ENCODE results near the gene M1AP. TPM values are rescaled to one million over a fixed set of nuclear protein-coding genes. Genes with fewer than 3 reads are reported as not detected.

M1AP gene
- total RNA-seq, 2 experiments from 2014 or later, result not detected

DNA sequence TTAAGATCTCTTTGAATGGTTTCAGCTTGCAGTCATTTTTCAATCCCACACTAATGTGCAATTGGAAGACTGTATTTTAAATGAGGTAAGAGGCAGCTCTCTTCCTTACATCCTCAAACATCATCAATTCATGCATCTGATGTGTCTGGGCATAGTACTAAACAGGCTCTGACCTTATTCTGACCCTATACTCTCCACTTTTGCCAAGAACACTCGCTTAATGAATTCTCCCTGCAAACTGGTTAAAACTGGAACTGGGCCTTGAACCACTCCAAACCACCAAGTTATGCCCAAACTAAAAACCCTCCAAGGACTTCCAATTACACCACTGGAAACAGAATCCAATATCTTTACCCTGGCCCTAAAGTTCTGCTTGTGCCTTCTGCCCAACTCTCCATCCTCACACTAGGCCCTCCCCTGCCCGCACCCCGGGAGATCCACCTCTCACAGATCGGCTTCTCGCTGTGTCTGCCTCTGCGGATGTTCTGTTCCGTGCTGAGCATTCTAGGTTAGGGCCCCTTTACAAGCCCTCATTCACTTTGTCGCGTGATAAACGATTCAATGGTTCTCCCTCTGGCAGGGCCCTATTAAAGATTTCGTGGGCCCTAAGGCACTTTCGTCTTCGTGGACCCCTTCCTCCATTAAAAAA, 1.2 kb downstream of the M1AP start:
- POLR2A ChIA-PET, result interaction anchor here (1.2 kb wide), 1 partner anchor 29 kb away, joined by 4 read pairs; no protein-coding TSS in a partner anchor
- intact Hi-C loops (cut with micrococcal nuclease), result no loop called here
- no peak for TF ChIP-seq CTCF (IDR thresholded peaks at IDR 0.05)

GRCh38 chr2:74646201-74646600, 1.9 kb downstream of the M1AP start:
- intact Hi-C loops (cut with micrococcal nuclease), result no loop called here
- Mint-ChIP-seq H3K36me3 (ENCODE audit: low read depth) (no peaks in the 10 kb centered on the region), H3K27me3 (peaks cover 19% of the 10 kb centered on the region), H3K4me1 (ENCODE audit: low read depth) (peaks cover 2% of the 10 kb centered on the region), H3K9me3 (no peaks in the 10 kb centered on the region), H3K27ac (no peak overlapping the region), H3K4me3 (no peak overlapping the region)
- no peak for TF ChIP-seq CTCF (IDR thresholded peaks at IDR 0.05)
- ChIA-PET POLR2A (interaction anchor here (0.8 kb wide), 1 partner anchor 8 kb away, joined by 4 read pairs; the partner anchor contains the start of gene SEMA4F), CTCF (interaction anchor here (1.0 to 1.5 kb wide), 2 partner anchors 10 to 45 kb away, joined by 3 to 4 read pairs; no protein-coding TSS in a partner anchor)
- ATAC-seq, result no peak
- no peak for DNase-seq

More for the DNA sequence above, 1.2 kb downstream of the M1AP start:
- H3K4me3 Mint-ChIP-seq, result no peak overlapping the region
- peaks cover 19% of the 10 kb centered on the region for H3K27me3 Mint-ChIP-seq
- H3K27ac Mint-ChIP-seq, result no peak overlapping the region
- ATAC-seq (no peak), DNase-seq (no peak)
- peaks cover 2% of the 10 kb centered on the region for H3K4me1 Mint-ChIP-seq (ENCODE audit: low read depth)
- no peaks in the 10 kb centered on the region for H3K36me3 Mint-ChIP-seq (ENCODE audit: low read depth)
- H3K9me3 Mint-ChIP-seq, result no peaks in the 10 kb centered on the region
- CTCF ChIA-PET, result interaction anchor here (1.0 to 1.5 kb wide), 3 partner anchors 9 to 53 kb away, joined by 3 to 4 read pairs (median 4); no protein-coding TSS in a partner anchor

DNA sequence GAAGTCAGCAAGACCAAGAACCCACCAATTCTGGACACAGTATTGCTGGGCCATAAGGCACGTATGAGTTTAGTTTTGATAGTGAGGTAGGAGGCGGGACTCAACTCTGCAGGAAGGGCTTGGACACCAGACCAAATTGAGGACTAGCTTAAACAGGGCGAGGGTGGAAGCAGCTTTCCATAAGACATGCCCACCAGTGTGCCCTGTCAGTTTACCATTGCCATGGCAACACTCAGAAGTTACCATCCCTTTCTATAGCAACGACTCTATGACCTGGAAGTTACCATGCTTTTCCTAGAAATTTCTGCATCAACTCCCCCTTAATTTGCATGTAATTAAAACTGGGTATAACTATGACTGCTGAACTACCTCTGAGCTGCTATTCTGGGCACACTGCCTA, 2.8 kb downstream of the M1AP start:
- Mint-ChIP-seq H3K9me3 (no peaks in the 10 kb centered on the region), H3K36me3 (ENCODE audit: low read depth) (no peaks in the 10 kb centered on the region), H3K27me3 (peaks cover 21% of the 10 kb centered on the region), H3K27ac (no peak overlapping the region), H3K4me1 (ENCODE audit: low read depth) (peaks cover 2% of the 10 kb centered on the region), H3K4me3 (no peak overlapping the region)
- POLR2A ChIA-PET, result no interaction called here
- DNase-seq (no peak), ATAC-seq (no peak)
- TF ChIP-seq CTCF (IDR thresholded peaks at IDR 0.05), result no peak
- intact Hi-C loops (cut with micrococcal nuclease), result no loop called here
- CTCF ChIA-PET, result interaction anchor here (1.5 kb wide), 1 partner anchor 45 kb away, joined by 4 read pairs; no protein-coding TSS in a partner anchor

- Mint-ChIP-seq H3K27ac (no peak overlapping the region), H3K9me3 (no peaks in the 10 kb centered on the region), H3K4me1 (ENCODE audit: low read depth) (no peaks in the 10 kb centered on the region), H3K36me3 (ENCODE audit: low read depth) (no peaks in the 10 kb centered on the region), H3K4me3 (no peak overlapping the region), H3K27me3 (peaks cover 8% of the 10 kb centered on the region)
- POLR2A ChIA-PET, result no interaction called here
- no peak for TF ChIP-seq CTCF (IDR thresholded peaks at IDR 0.05)
- CTCF ChIA-PET, result interaction anchor here (1.1 kb wide), 1 partner anchor 12 kb away, joined by 3 read pairs; no protein-coding TSS in a partner anchor
- intact Hi-C loops (cut with micrococcal nuclease), result no loop called here
- no peak for DNase-seq
- no peak for ATAC-seq
Measured at GRCh38 chr2:74639550-74639949, 8.6 kb downstream of the M1AP start.

- H3K9me3 Mint-ChIP-seq, result no peaks in the 10 kb centered on the region
- POLR2A ChIA-PET, result no interaction called here
- H3K4me3 Mint-ChIP-seq, result no peak overlapping the region
- ATAC-seq (no peak), DNase-seq (no peak)
- H3K4me1 Mint-ChIP-seq (ENCODE audit: low read depth), result no peaks in the 10 kb centered on the region
- H3K27ac Mint-ChIP-seq, result no peak overlapping the region
- CTCF ChIA-PET, result interaction anchor here (0.7 kb wide), 1 partner anchor 18 kb away, joined by 3 read pairs; no protein-coding TSS in a partner anchor
- no peak for TF ChIP-seq CTCF (IDR thresholded peaks at IDR 0.05)
- peaks cover 2% of the 10 kb centered on the region for H3K27me3 Mint-ChIP-seq
- H3K36me3 Mint-ChIP-seq (ENCODE audit: low read depth), result no peaks in the 10 kb centered on the region
- intact Hi-C loops (cut with micrococcal nuclease), result no loop called here
Measured at GRCh38 chr2:74632939-74633312, 15.2 kb downstream of the M1AP start.

All from activated CD8-positive, alpha-beta T cell treated with anti-CD3 and anti-CD28 coated beads for 36 hours (primary cell).